ENCODE results near the gene AQP3.

- no peak for TF ChIP-seq PBX3 (CRISPR knock-in tag; IDR thresholded peaks at IDR 0.05; ENCODE audit: borderline replicate concordance)
- TF ChIP-seq ZNF776 (CRISPR knock-in tag; IDR thresholded peaks at IDR 0.05), result no peak
- no peak for TF ChIP-seq ZBTB40 (IDR thresholded peaks at IDR 0.05)
- no peak for TF ChIP-seq ZBTB40 (CRISPR knock-in tag; IDR thresholded peaks at IDR 0.05)
These were observed 42.5 kb downstream of the AQP3 start for GRCh38 chr9:33404788-33405362.

Data from HepG2 (cell line).